DND-41 (cell line): Measurements from ENCODE around the gene CLEC20A.

Experiments
- ATAC-seq: fragments of 200-7000 bp; cut with Tn5 transposase; 3 replicates; pipeline ENCODE4 v1.9.1; 2021; ENCODE audit warnings: low read depth; ENCODE audit not compliant: insufficient read depth
- DNase-seq: peaks from one replicate; pipeline ENCODE4 v3.0.0-alpha.2; 2020
- H2AFZ ChIP-seq: 2 replicates; pipeline ENCODE4 v1.6.0; 2012; ENCODE audit warnings: low read depth, low read length
- H3K27ac ChIP-seq: 2 replicates; pipeline ENCODE4 v1.5.1; 2012; ENCODE audit warnings: low read length, inconsistent platforms
- H3K27me3 ChIP-seq: fragments of 200-600 bp; sonication (generic); 2 replicates; pipeline ENCODE4 v1.6.0; 2012; ENCODE audit warnings: low read length, mild to moderate bottlenecking, inconsistent platforms; ENCODE audit not compliant: insufficient read depth, poor library complexity
- H3K36me3 ChIP-seq: 2 replicates; pipeline ENCODE4 v1.5.1; 2012; ENCODE audit warnings: low read length, inconsistent platforms; ENCODE audit not compliant: insufficient read depth
- H3K4me1 ChIP-seq: 2 replicates; pipeline ENCODE4 v1.5.1; 2012; ENCODE audit warnings: mild to moderate bottlenecking, low read length; ENCODE audit not compliant: insufficient read depth
- H3K4me2 ChIP-seq: 2 replicates; pipeline ENCODE4 v1.6.0; 2012; ENCODE audit warnings: mild to moderate bottlenecking, moderate library complexity, low read length, inconsistent platforms; ENCODE audit not compliant: insufficient read depth
- H3K4me3 ChIP-seq, 2 experiments: fragments of 200-600 bp in 1 of 2; shearing (Covaris generic) in 1 of 2; 2 replicates each; pipeline ENCODE4 v1.5.1; 2012 to 2016; ENCODE audit warnings: inconsistent platforms in 2 of 2, low read length in 2 of 2, mild to moderate bottlenecking in 2 of 2, low read depth in 1 of 2, moderate library complexity in 1 of 2
- H3K79me2 ChIP-seq: 2 replicates; pipeline ENCODE4 v1.6.0; 2012; ENCODE audit warnings: low read length, inconsistent platforms; ENCODE audit not compliant: insufficient read depth
- H3K9ac ChIP-seq: 2 replicates; pipeline ENCODE4 v1.6.0; 2012; ENCODE audit warnings: low read depth, mild to moderate bottlenecking, inconsistent platforms, low read length, moderate library complexity
- H3K9me3 ChIP-seq: 2 replicates; pipeline ENCODE4 v1.5.1; 2012; ENCODE audit warnings: low read length, moderate library complexity, mild to moderate bottlenecking, inconsistent platforms; ENCODE audit not compliant: insufficient read depth, severe bottlenecking
- H4K20me1 ChIP-seq: 2 replicates; pipeline ENCODE4 v1.6.0; 2012; ENCODE audit warnings: low read length; ENCODE audit not compliant: insufficient read depth
- EZH2 ChIP-seq: IDR thresholded peaks from 3 replicates; pipeline ENCODE4 v1.6.1; 2012; ENCODE audit warnings: borderline replicate concordance, low read depth, mild to moderate bottlenecking, moderate library complexity, low read length, inconsistent platforms; ENCODE audit not compliant: severe bottlenecking
- TF ChIP-seq, protein P1 (sequence below): IDR thresholded peaks from 2 replicates; pipeline ENCODE4 v1.5.1; 2012; ENCODE audit warnings: borderline replicate concordance, low read length, moderate library complexity, mild to moderate bottlenecking; ENCODE audit not compliant: poor library complexity, severe bottlenecking; ENCODE audit errors: extremely low read depth

Gene CLEC20A

DNA sequence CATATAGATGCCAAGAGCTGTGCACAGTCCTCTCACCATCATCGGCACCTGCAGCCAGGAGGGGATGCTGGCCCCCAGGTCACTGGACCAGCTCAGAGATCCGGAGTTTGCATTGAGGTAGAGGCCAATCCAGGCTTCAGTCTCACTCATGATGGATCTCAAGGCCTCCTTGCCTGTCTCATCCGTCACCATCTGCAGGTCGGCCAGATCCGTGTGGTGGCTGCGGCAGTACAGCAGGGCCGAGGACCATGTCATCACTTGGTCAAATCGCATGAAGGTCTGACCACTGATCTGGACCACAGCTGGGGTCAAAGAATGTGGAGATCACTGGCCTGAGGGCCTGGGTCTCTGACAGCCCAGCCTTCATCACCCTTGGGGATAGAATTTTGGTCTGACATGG lies 6.6 kb downstream of the CLEC20A start:
- H3K79me2 ChIP-seq, result no peaks in the 10 kb centered on the region
- TF ChIP-seq EZH2, result no peak
- TF ChIP-seq, protein P1, sequence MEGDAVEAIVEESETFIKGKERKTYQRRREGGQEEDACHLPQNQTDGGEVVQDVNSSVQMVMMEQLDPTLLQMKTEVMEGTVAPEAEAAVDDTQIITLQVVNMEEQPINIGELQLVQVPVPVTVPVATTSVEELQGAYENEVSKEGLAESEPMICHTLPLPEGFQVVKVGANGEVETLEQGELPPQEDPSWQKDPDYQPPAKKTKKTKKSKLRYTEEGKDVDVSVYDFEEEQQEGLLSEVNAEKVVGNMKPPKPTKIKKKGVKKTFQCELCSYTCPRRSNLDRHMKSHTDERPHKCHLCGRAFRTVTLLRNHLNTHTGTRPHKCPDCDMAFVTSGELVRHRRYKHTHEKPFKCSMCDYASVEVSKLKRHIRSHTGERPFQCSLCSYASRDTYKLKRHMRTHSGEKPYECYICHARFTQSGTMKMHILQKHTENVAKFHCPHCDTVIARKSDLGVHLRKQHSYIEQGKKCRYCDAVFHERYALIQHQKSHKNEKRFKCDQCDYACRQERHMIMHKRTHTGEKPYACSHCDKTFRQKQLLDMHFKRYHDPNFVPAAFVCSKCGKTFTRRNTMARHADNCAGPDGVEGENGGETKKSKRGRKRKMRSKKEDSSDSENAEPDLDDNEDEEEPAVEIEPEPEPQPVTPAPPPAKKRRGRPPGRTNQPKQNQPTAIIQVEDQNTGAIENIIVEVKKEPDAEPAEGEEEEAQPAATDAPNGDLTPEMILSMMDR, result no peak
- no peak overlapping the region for H2AFZ ChIP-seq
- H4K20me1 ChIP-seq, result no peaks in the 10 kb centered on the region
- no peak overlapping the region for H3K4me3 ChIP-seq
- no peak overlapping the region for H3K27ac ChIP-seq
- DNase-seq (no peak), ATAC-seq (no peak)
- no peak overlapping the region for H3K9ac ChIP-seq
- no peaks in the 10 kb centered on the region for H3K4me1 ChIP-seq
- H3K36me3 ChIP-seq, result no peaks in the 10 kb centered on the region
- H3K27me3 ChIP-seq, result no peaks in the 10 kb centered on the region
- H3K9me3 ChIP-seq, result no peaks in the 10 kb centered on the region
- H3K4me2 ChIP-seq, result no peak overlapping the region

DNA sequence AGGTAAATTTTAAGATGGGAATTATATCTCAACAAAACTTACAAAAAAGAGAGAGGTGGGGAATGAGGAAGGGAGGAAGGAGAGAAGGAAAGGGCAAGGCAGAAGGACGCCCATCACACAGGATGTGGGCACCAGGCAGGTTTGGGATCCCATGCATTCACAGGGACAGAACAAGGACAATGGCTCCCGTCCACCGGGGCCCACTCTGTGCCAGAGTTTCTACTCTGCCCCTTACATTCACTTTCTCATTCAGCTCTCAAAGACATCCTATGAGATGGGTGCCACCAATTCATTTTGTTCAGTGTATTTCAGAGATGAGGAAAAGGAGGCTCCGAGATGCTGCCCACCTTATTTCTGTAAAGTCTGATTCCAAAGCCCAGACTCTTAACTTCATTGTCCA lies 7.4 kb downstream of the CLEC20A start:
- Histone ChIP-seq H4K20me1 (no peaks in the 10 kb centered on the region), H3K4me2 (no peak overlapping the region), H3K27ac (no peak overlapping the region), H3K27me3 (no peaks in the 10 kb centered on the region), H3K9me3 (no peaks in the 10 kb centered on the region), H2AFZ (no peak overlapping the region), H3K4me1 (no peaks in the 10 kb centered on the region), H3K79me2 (no peaks in the 10 kb centered on the region), H3K9ac (no peak overlapping the region), H3K36me3 (no peaks in the 10 kb centered on the region), H3K4me3 (no peak overlapping the region)
- TF ChIP-seq, protein P1, result no peak
- TF ChIP-seq EZH2, result no peak
- ATAC-seq (no peak), DNase-seq (no peak)

DNA sequence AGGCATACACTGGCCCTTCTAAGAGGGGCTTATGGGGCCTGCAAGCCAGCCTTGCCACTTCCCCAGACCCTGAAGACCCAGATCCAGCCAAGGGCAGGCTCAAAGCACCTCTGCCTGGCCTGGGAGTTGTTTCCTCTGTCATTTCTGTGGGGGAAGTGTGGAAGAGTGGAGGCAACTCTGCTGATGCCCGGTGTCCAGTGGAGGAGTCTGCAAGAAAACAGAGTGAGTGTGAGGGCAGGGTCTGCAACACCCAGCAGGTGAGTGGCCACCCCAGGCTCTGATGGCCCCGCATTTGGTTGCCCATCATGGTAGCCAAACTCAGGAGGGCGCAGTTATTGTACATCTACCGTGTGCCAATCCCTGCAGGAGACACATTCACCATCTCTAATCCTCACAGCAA lies 8.4 kb downstream of the CLEC20A start:
- Histone ChIP-seq H2AFZ (no peak overlapping the region), H3K9ac (no peak overlapping the region), H3K4me1 (no peaks in the 10 kb centered on the region), H4K20me1 (no peaks in the 10 kb centered on the region), H3K4me2 (no peak overlapping the region), H3K36me3 (no peaks in the 10 kb centered on the region), H3K4me3 (no peak overlapping the region), H3K27me3 (no peaks in the 10 kb centered on the region), H3K79me2 (no peaks in the 10 kb centered on the region), H3K9me3 (no peaks in the 10 kb centered on the region), H3K27ac (no peak overlapping the region)
- TF ChIP-seq EZH2, result no peak
- TF ChIP-seq, protein P1, result no peak
- DNase-seq (no peak), ATAC-seq (no peak)

DNA sequence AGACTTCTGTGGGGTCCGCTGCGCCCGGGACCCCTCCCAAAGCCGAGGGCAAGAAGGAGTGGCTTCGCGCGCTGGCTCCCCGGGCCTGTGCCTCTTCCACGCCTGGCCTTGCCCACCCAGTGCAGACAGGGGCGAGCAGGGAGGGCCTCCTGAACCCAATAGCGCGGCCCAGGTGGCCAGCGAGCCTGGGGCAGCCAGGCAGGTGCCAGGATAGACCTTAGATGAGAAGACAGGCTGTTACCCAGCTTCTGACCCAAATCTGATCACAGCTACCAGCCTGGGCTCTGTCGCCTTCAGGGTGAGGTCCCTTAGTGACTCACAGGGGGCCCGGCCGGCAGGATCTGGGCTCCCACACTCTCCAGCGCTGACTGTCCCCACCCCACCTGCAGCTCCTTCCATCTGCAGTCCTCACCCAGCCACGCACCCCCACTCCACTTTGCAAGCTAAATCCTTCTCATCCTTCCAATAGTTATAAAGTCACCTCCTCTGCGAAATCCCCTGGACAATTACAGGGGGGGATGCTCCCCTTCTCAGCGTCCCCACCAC lies 9.6 kb downstream of the CLEC20A start:
- H3K4me2 ChIP-seq, result no peak overlapping the region
- no peaks in the 10 kb centered on the region for H4K20me1 ChIP-seq
- H3K27ac ChIP-seq, result no peak overlapping the region

More for the DNA sequence above, 9.6 kb downstream of the CLEC20A start:
- Histone ChIP-seq H3K9ac (no peak overlapping the region), H3K4me3 (no peak overlapping the region), H2AFZ (no peak overlapping the region), H3K4me1 (no peaks in the 10 kb centered on the region), H3K27me3 (no peaks in the 10 kb centered on the region), H3K79me2 (no peaks in the 10 kb centered on the region), H3K36me3 (no peaks in the 10 kb centered on the region), H3K9me3 (no peaks in the 10 kb centered on the region)
- DNase-seq, result no peak
- no peak for ATAC-seq
- TF ChIP-seq, protein P1, result no peak
- no peak for TF ChIP-seq EZH2
